ENCODE results near the gene KCTD15. TPM values are rescaled to one million over a fixed set of nuclear protein-coding genes. Genes with fewer than 3 reads are reported as not detected.

KCTD15 gene
- total and polyA plus RNA-seq, 5 donors from 2014 or later: 0.28 to 1.3 (median 0.72) TPM; not detected in 1

- peaks cover 45% of the 10 kb centered on the region for H3K27me3 Mint-ChIP-seq
- Histone ChIP-seq H3K4me1 (ENCODE audit: control insufficient read depth, insufficient read depth, low read length, poor library complexity, severe bottlenecking) (no peaks in the 10 kb centered on the region), H3K9me3 (ENCODE audit: control insufficient read depth in 2 of 2, low read length in 2 of 2) (no peaks in the 10 kb centered on the region), H3K36me3 (ENCODE audit: control insufficient read depth, insufficient read depth, low read length) (no peaks in the 10 kb centered on the region), H3K4me3 (ENCODE audit: low read depth, low read length) (no peak overlapping the region), H3K27ac (ENCODE audit: insufficient read depth, low read length, poor library complexity, severe bottlenecking) (no peak overlapping the region), H3K27me3 (ENCODE audit: control insufficient read depth, insufficient read depth, low read length) (peaks cover 13% of the 10 kb centered on the region)
- DNase-seq (no peak), ATAC-seq (ENCODE audit: low read depth in 2 of 2) (no peak)
- peaks cover 0 to 3% (median 0%) of the 10 kb centered on the region in 4 donors for H3K4me1 Mint-ChIP-seq
- no peak overlapping the region for H3K4me3 Mint-ChIP-seq
- H3K27ac Mint-ChIP-seq: no peak overlapping the region
- H3K9me3 Mint-ChIP-seq: peaks cover 0 to 2% (median 0%) of the 10 kb centered on the region in 7 donors
- H3K36me3 Mint-ChIP-seq: no peaks in the 10 kb centered on the region
Observed at GRCh38 chr19:33789344-33789743, 7.3 kb upstream of the KCTD15 start.

GRCh38 chr19:33794683-33795369 is 1.8 kb upstream of the KCTD15 start:
- Mint-ChIP-seq H3K9me3 (peaks cover 0 to 2% (median 0%) of the 10 kb centered on the region in 7 donors), H3K36me3 (no peaks in the 10 kb centered on the region), H3K4me1 (peaks cover 0 to 7% (median under 1%) of the 10 kb centered on the region in 4 donors), H3K27ac (no peak overlapping the region), H3K4me3 (peak overlapping the region in 2 of 4 donors; percentile 44 to 90), H3K27me3 (peaks cover 40% of the 10 kb centered on the region)
- H3K4me1 ChIP-seq (ENCODE audit: control insufficient read depth, insufficient read depth, low read length, poor library complexity, severe bottlenecking): peaks cover 13% of the 10 kb centered on the region
- peaks cover 21% of the 10 kb centered on the region for H3K27me3 ChIP-seq (ENCODE audit: control insufficient read depth, insufficient read depth, low read length)
- H3K36me3 ChIP-seq (ENCODE audit: control insufficient read depth, insufficient read depth, low read length): no peaks in the 10 kb centered on the region
- DNase-seq (no peak), ATAC-seq (ENCODE audit: low read depth in 2 of 2) (no peak)
- no peak overlapping the region for H3K27ac ChIP-seq (ENCODE audit: insufficient read depth, low read length, poor library complexity, severe bottlenecking)
- H3K9me3 ChIP-seq (ENCODE audit: control insufficient read depth in 2 of 2, low read length in 2 of 2): no peaks in the 10 kb centered on the region
- H3K4me3 ChIP-seq (ENCODE audit: low read depth, low read length): no peak overlapping the region

- Mint-ChIP-seq H3K4me3 (peak overlapping the region in 3 of 4 donors; percentile 50 to 90 (median 53)), H3K27ac (no peak overlapping the region), H3K4me1 (peaks cover 0 to 7% (median 2%) of the 10 kb centered on the region in 4 donors), H3K9me3 (peaks cover 0 to 2% (median 0%) of the 10 kb centered on the region in 7 donors), H3K36me3 (no peaks in the 10 kb centered on the region), H3K27me3 (peaks cover 47% of the 10 kb centered on the region)
- peak in 1 of 3 donors; percentile 33 for DNase-seq
- Histone ChIP-seq H3K4me3 (ENCODE audit: low read depth, low read length) (no peak overlapping the region), H3K4me1 (ENCODE audit: control insufficient read depth, insufficient read depth, low read length, poor library complexity, severe bottlenecking) (peaks cover 13% of the 10 kb centered on the region), H3K27me3 (ENCODE audit: control insufficient read depth, insufficient read depth, low read length) (peaks cover 21% of the 10 kb centered on the region), H3K36me3 (ENCODE audit: control insufficient read depth, insufficient read depth, low read length) (no peaks in the 10 kb centered on the region), H3K9me3 (ENCODE audit: control insufficient read depth in 2 of 2, low read length in 2 of 2) (no peaks in the 10 kb centered on the region), H3K27ac (ENCODE audit: insufficient read depth, low read length, poor library complexity, severe bottlenecking) (no peak overlapping the region)
- ATAC-seq (ENCODE audit: low read depth in 2 of 2): no peak
Observed at GRCh38 chr19:33795370-33796163, 1.1 kb upstream of the KCTD15 start.

GRCh38 chr19:33797802-33798671 is 1.4 kb downstream of the KCTD15 start:
- peaks cover 18% of the 10 kb centered on the region for H3K27me3 ChIP-seq (ENCODE audit: control insufficient read depth, insufficient read depth, low read length)
- DNase-seq (no peak), ATAC-seq (ENCODE audit: low read depth in 2 of 2) (no peak)
- peaks cover 13% of the 10 kb centered on the region for H3K4me1 ChIP-seq (ENCODE audit: control insufficient read depth, insufficient read depth, low read length, poor library complexity, severe bottlenecking)
- no peak overlapping the region for H3K4me3 ChIP-seq (ENCODE audit: low read depth, low read length)
- no peak overlapping the region for H3K27ac ChIP-seq (ENCODE audit: insufficient read depth, low read length, poor library complexity, severe bottlenecking)
- peaks cover 35% of the 10 kb centered on the region for H3K27me3 Mint-ChIP-seq
- no peak overlapping the region for H3K27ac Mint-ChIP-seq
- H3K9me3 Mint-ChIP-seq: peaks cover 0 to 2% (median 0%) of the 10 kb centered on the region in 7 donors
- H3K4me1 Mint-ChIP-seq: peaks cover 0 to 7% (median 4%) of the 10 kb centered on the region in 4 donors
- H3K36me3 ChIP-seq (ENCODE audit: control insufficient read depth, insufficient read depth, low read length): no peaks in the 10 kb centered on the region
- H3K36me3 Mint-ChIP-seq: no peaks in the 10 kb centered on the region
- no peaks in the 10 kb centered on the region for H3K9me3 ChIP-seq (ENCODE audit: control insufficient read depth in 2 of 2, low read length in 2 of 2)
- H3K4me3 Mint-ChIP-seq: peak overlapping the region; percentile 63 to 83 (median 72)

GRCh38 chr19:33798681-33799111 is 2.0 kb downstream of the KCTD15 start:
- peaks cover 13% of the 10 kb centered on the region for H3K4me1 ChIP-seq (ENCODE audit: control insufficient read depth, insufficient read depth, low read length, poor library complexity, severe bottlenecking)
- DNase-seq (no peak), ATAC-seq (ENCODE audit: low read depth in 2 of 2) (no peak)
- no peaks in the 10 kb centered on the region for H3K36me3 ChIP-seq (ENCODE audit: control insufficient read depth, insufficient read depth, low read length)
- peaks cover 11% of the 10 kb centered on the region for H3K27me3 ChIP-seq (ENCODE audit: control insufficient read depth, insufficient read depth, low read length)
- Mint-ChIP-seq H3K4me1 (peaks cover 0 to 7% (median 4%) of the 10 kb centered on the region in 4 donors), H3K27me3 (peaks cover 29% of the 10 kb centered on the region), H3K27ac (no peak overlapping the region), H3K36me3 (no peaks in the 10 kb centered on the region), H3K9me3 (peaks cover 0 to 2% (median 0%) of the 10 kb centered on the region in 7 donors), H3K4me3 (peak overlapping the region in 3 of 4 donors; percentile 55 to 63 (median 63))
- H3K9me3 ChIP-seq (ENCODE audit: control insufficient read depth in 2 of 2, low read length in 2 of 2): no peaks in the 10 kb centered on the region
- no peak overlapping the region for H3K27ac ChIP-seq (ENCODE audit: insufficient read depth, low read length, poor library complexity, severe bottlenecking)
- no peak overlapping the region for H3K4me3 ChIP-seq (ENCODE audit: low read depth, low read length)

- Histone ChIP-seq H3K4me3 (ENCODE audit: low read depth, low read length) (no peak overlapping the region), H3K4me1 (ENCODE audit: control insufficient read depth, insufficient read depth, low read length, poor library complexity, severe bottlenecking) (peaks cover 13% of the 10 kb centered on the region), H3K36me3 (ENCODE audit: control insufficient read depth, insufficient read depth, low read length) (no peaks in the 10 kb centered on the region), H3K9me3 (ENCODE audit: control insufficient read depth in 2 of 2, low read length in 2 of 2) (no peaks in the 10 kb centered on the region), H3K27me3 (ENCODE audit: control insufficient read depth, insufficient read depth, low read length) (peaks cover 10% of the 10 kb centered on the region), H3K27ac (ENCODE audit: insufficient read depth, low read length, poor library complexity, severe bottlenecking) (no peak overlapping the region)
- H3K27ac Mint-ChIP-seq: no peak overlapping the region
- ATAC-seq (ENCODE audit: low read depth in 2 of 2): no peak
- H3K27me3 Mint-ChIP-seq: peaks cover 21% of the 10 kb centered on the region
- no peak for DNase-seq
- peak overlapping the region in 3 of 4 donors; percentile 16 to 44 (median 36) for H3K4me3 Mint-ChIP-seq
- H3K4me1 Mint-ChIP-seq: peaks cover 0 to 7% (median 4%) of the 10 kb centered on the region in 4 donors
- no peaks in the 10 kb centered on the region for H3K36me3 Mint-ChIP-seq
- peaks cover 0 to 2% (median 0%) of the 10 kb centered on the region in 7 donors for H3K9me3 Mint-ChIP-seq
Observed at GRCh38 chr19:33799476-33799875, 2.8 kb downstream of the KCTD15 start.

- no peaks in the 10 kb centered on the region for H3K36me3 ChIP-seq (ENCODE audit: control insufficient read depth, insufficient read depth, low read length)
- H3K27ac Mint-ChIP-seq: peak overlapping the region in 1 of 3 donors; percentile 88
Observed at GRCh38 chr19:33800012-33800680, 3.5 kb downstream of the KCTD15 start.

More at GRCh38 chr19:33800012-33800680, 3.5 kb downstream of the KCTD15 start:
- no peak for DNase-seq
- ATAC-seq (ENCODE audit: low read depth in 2 of 2): no peak
- H3K4me3 ChIP-seq (ENCODE audit: low read depth, low read length): no peak overlapping the region
- peaks cover 21% of the 10 kb centered on the region for H3K27me3 Mint-ChIP-seq
- H3K27ac ChIP-seq (ENCODE audit: insufficient read depth, low read length, poor library complexity, severe bottlenecking): no peak overlapping the region
- peaks cover 0 to 2% (median 0%) of the 10 kb centered on the region in 7 donors for H3K9me3 Mint-ChIP-seq
- H3K27me3 ChIP-seq (ENCODE audit: control insufficient read depth, insufficient read depth, low read length): peaks cover 8% of the 10 kb centered on the region
- peaks cover 11% of the 10 kb centered on the region for H3K4me1 ChIP-seq (ENCODE audit: control insufficient read depth, insufficient read depth, low read length, poor library complexity, severe bottlenecking)
- H3K36me3 Mint-ChIP-seq: no peaks in the 10 kb centered on the region
- H3K4me3 Mint-ChIP-seq: no peak overlapping the region
- peaks cover 0 to 7% (median 4%) of the 10 kb centered on the region in 4 donors for H3K4me1 Mint-ChIP-seq
- H3K9me3 ChIP-seq (ENCODE audit: control insufficient read depth in 2 of 2, low read length in 2 of 2): no peaks in the 10 kb centered on the region

Data from CD4-positive, CD25-positive, alpha-beta regulatory T cell (primary cell).